H9 (cell line): ENCODE measurements around the gene CFI. TPM values are rescaled to one million over a fixed set of nuclear protein-coding genes. Genes with fewer than 3 reads are reported as not detected.

ENCODE experiments used
- DNase-seq: peaks from one replicate; pipeline ENCODE4 v3.0.0-alpha.2; 2017
- H2AFZ ChIP-seq: one replicate; pipeline ENCODE4 v1.6.1; 2013; ENCODE audit warnings: mild to moderate bottlenecking, low read length, control low read depth, moderate library complexity
- H2AK5ac ChIP-seq: 2 replicates; pipeline ENCODE4 v1.6.1; 2013; ENCODE audit warnings: low read length, control low read depth, mixed read lengths; ENCODE audit not compliant: insufficient read length
- H2BK120ac ChIP-seq: one replicate; pipeline ENCODE4 v1.6.1; 2013; ENCODE audit warnings: low read depth, mild to moderate bottlenecking, low read length, control low read depth, inconsistent platforms; ENCODE audit not compliant: poor library complexity, severe bottlenecking
- H2BK12ac ChIP-seq: 2 replicates; pipeline ENCODE4 v1.6.1; 2013; ENCODE audit warnings: low read length, control low read depth, mixed read lengths, low read depth; ENCODE audit not compliant: insufficient read length
- H2BK15ac ChIP-seq: 2 replicates; pipeline ENCODE4 v1.6.1; 2013; ENCODE audit warnings: low read depth, low read length, control low read depth
- H2BK20ac ChIP-seq: one replicate; pipeline ENCODE4 v1.6.1; 2013; ENCODE audit warnings: low read depth, mild to moderate bottlenecking, low read length, control low read depth, inconsistent platforms; ENCODE audit not compliant: poor library complexity, severe bottlenecking
- H2BK5ac ChIP-seq: 2 replicates; pipeline ENCODE4 v1.6.1; 2013; ENCODE audit warnings: low read length, control low read depth, mixed read lengths; ENCODE audit not compliant: insufficient read length
- H3K14ac ChIP-seq: 2 replicates; pipeline ENCODE4 v1.6.1; 2013; ENCODE audit warnings: low read length, control low read depth; ENCODE audit not compliant: insufficient read depth
- H3K18ac ChIP-seq: 2 replicates; pipeline ENCODE4 v1.6.1; 2013; ENCODE audit warnings: low read depth, mild to moderate bottlenecking, mixed read lengths, low read length, control low read depth; ENCODE audit not compliant: insufficient read length
- H3K23ac ChIP-seq: 2 replicates; pipeline ENCODE4 v1.6.1; 2013; ENCODE audit warnings: low read length, control low read depth, mixed read lengths, low read depth; ENCODE audit not compliant: insufficient read length
- H3K23me2 ChIP-seq: 2 replicates; pipeline ENCODE4 v1.6.1; 2013; ENCODE audit warnings: low read depth, mild to moderate bottlenecking, mixed read lengths, low read length, control low read depth; ENCODE audit not compliant: insufficient read length, poor library complexity, severe bottlenecking
- H3K27ac ChIP-seq: 2 replicates; pipeline ENCODE4 v1.5.1; 2013; ENCODE audit warnings: low read length, control low read depth, mixed read lengths, low read depth; ENCODE audit not compliant: insufficient read length
- H3K27me3 ChIP-seq: 2 replicates; pipeline ENCODE4 v1.6.1; 2013; ENCODE audit warnings: low read length, control low read depth, inconsistent platforms; ENCODE audit not compliant: insufficient read depth
- H3K4ac ChIP-seq: 2 replicates; pipeline ENCODE4 v1.6.1; 2013; ENCODE audit warnings: low read depth, mild to moderate bottlenecking, control low read depth, inconsistent platforms, low read length, moderate library complexity
- H3K4me1 ChIP-seq: 2 replicates; pipeline ENCODE4 v1.6.1; 2013; ENCODE audit warnings: low read length, control low read depth, inconsistent platforms; ENCODE audit not compliant: insufficient read depth
- H3K4me2 ChIP-seq: 2 replicates; pipeline ENCODE4 v1.6.1; 2013; ENCODE audit warnings: low read length, control low read depth, mixed read lengths; ENCODE audit not compliant: insufficient read length, insufficient read depth
- H3K56ac ChIP-seq: 2 replicates; pipeline ENCODE4 v1.6.1; 2013; ENCODE audit warnings: low read depth, mild to moderate bottlenecking, mixed read lengths, low read length, control low read depth; ENCODE audit not compliant: insufficient read length
- H3K79me1 ChIP-seq: 2 replicates; pipeline ENCODE4 v1.6.1; 2013; ENCODE audit warnings: low read depth, mild to moderate bottlenecking, moderate library complexity, low read length, control low read depth, inconsistent platforms; ENCODE audit not compliant: insufficient read depth, poor library complexity, severe bottlenecking
- H3K79me2 ChIP-seq: 2 replicates; pipeline ENCODE4 v1.6.1; 2013; ENCODE audit warnings: low read length, control low read depth, inconsistent platforms; ENCODE audit not compliant: insufficient read depth
- H3K9ac ChIP-seq: 2 replicates; pipeline ENCODE4 v1.6.1; 2013; ENCODE audit warnings: low read length, control low read depth, mixed read lengths; ENCODE audit not compliant: insufficient read length; ENCODE audit errors: extremely low read depth
- H3K9me3 ChIP-seq: one replicate; pipeline ENCODE4 v1.6.1; 2013; ENCODE audit warnings: low read depth, low read length, inconsistent platforms; ENCODE audit not compliant: control insufficient read depth
- H3T11ph ChIP-seq: one replicate; pipeline ENCODE4 v1.6.1; 2013; ENCODE audit warnings: mild to moderate bottlenecking, low read length, control low read depth, inconsistent platforms
- H4K20me1 ChIP-seq: one replicate; pipeline ENCODE4 v1.6.1; 2013; ENCODE audit not compliant: control insufficient read depth, insufficient read length, insufficient read depth
- H4K5ac ChIP-seq: 2 replicates; pipeline ENCODE4 v1.6.1; 2013; ENCODE audit warnings: low read depth, mild to moderate bottlenecking, mixed read lengths, low read length, control low read depth; ENCODE audit not compliant: insufficient read length
- H4K8ac ChIP-seq: replicated peaks from 2 replicates; pipeline ENCODE4 v1.6.1; 2013; ENCODE audit warnings: low read length, control low read depth, mixed read lengths, low read depth; ENCODE audit not compliant: insufficient read length
- H4K91ac ChIP-seq: 2 replicates; pipeline ENCODE4 v1.6.1; 2013; ENCODE audit warnings: low read depth, mild to moderate bottlenecking, moderate library complexity, mixed read lengths, low read length, control low read depth; ENCODE audit not compliant: insufficient read length
- H3K27ac Mint-ChIP-seq, 3 experiments: 2 replicates in 2 of 3; 3 replicates in 1 of 3; pipeline ENCODE4 v1.8.0; 2020 to 2021; ENCODE audit warnings: mixed read lengths in 3 of 3, mild to moderate bottlenecking in 1 of 3, moderate library complexity in 1 of 3
- H3K27me3 Mint-ChIP-seq: 2 replicates; pipeline ENCODE4 v1.8.0; 2021; ENCODE audit warnings: low read depth, mild to moderate bottlenecking, moderate library complexity, mixed read lengths
- H3K36me3 Mint-ChIP-seq, 3 experiments: 2 replicates in 2 of 3; 3 replicates in 1 of 3; pipeline ENCODE4 v1.8.0; 2020 to 2021; ENCODE audit warnings: low read depth in 3 of 3, mixed read lengths in 3 of 3; ENCODE audit not compliant: insufficient read depth in 1 of 3
- H3K4me1 Mint-ChIP-seq, 2 experiments: 2 replicates each; pipeline ENCODE4 v1.8.0; 2020; ENCODE audit warnings: mixed read lengths in 2 of 2
- H3K4me3 Mint-ChIP-seq, 2 experiments: 2 replicates in 1 of 2; 3 replicates in 1 of 2; pipeline ENCODE4 v1.8.0; 2020 to 2021; ENCODE audit warnings: mild to moderate bottlenecking in 2 of 2, mixed read lengths in 2 of 2, moderate library complexity in 1 of 2
- H3K9me3 Mint-ChIP-seq, 2 experiments: 2 replicates in 1 of 2; 3 replicates in 1 of 2; pipeline ENCODE4 v1.8.0; 2020; ENCODE audit warnings: mild to moderate bottlenecking in 2 of 2, mixed read lengths in 2 of 2, moderate library complexity in 1 of 2
- CTCF ChIP-seq: fragments of 200-600 bp; sonication (generic); conservative IDR thresholded peaks from 3 replicates; pipeline ENCODE4 v1.8.0; 2021; ENCODE audit warnings: antibody characterized with exemption, mild to moderate bottlenecking
- WGBS: extraction: QIAGEN DNeasy Blood & Tissue Kit; methylation state at CpG from one replicate; pipeline ENCODE4 v1.1.7; 2013; ENCODE audit warnings: missing lambda C conversion rate, low lambda C conversion rate, mixed read lengths; ENCODE audit not compliant: insufficient read length; ENCODE audit errors: extremely low coverage; 5-methylcytosine and 5-hydroxymethylcytosine counted together
- total RNA-seq: library from RNA; stranded (reverse); gene quantifications from 2 replicates; pipeline ENCODE4 v1.2.1, GENCODE V29; 2021

CFI gene
- total RNA-seq, 1 experiment from 2014 or later = not detected

DNA sequence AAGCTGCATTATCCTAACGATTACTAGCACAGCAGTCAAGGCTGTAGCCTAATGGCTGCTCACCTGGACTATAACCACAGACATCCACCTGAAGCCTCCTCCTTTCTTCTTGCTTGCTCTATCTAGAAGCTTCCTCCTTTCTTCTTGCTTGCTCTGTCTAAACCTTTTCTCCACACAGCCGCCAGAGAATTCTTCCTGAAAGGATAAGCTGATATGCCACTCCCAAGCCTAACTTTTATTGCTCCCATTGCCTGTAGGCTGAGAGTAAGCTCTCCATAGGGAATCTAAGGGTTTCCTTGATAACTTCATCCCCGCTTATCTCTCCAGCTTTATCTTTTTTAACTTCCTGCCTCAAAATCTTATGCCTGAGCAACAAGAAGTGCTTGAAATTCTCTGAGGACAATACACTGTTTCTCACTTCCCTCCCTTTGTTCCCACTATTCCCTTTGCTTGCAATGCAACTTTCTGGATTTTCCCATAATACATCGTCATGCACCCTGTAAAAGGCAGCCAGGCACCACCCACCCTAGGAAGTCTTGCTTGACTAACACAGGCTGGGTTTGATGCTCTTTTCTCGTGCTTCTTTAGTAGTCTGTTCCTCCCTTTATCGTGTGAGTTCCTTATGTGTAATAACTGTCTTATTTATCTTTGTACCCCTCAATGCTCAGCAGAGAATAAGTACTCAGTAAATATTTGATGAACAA is 44.7 kb upstream of the CFI start:
- no peak overlapping the region for H3T11ph ChIP-seq
- H3K56ac ChIP-seq = no peak overlapping the region
- Mint-ChIP-seq H3K27ac (no peak overlapping the region), H3K4me1 (peaks cover 0 to 14% of the 10 kb centered on the region in 2 experiments; a peak in 2 of 4 replicates), H3K36me3 (no peaks in the 10 kb centered on the region), H3K4me3 (no peak overlapping the region), H3K27me3 (peaks cover 1% of the 10 kb centered on the region; the same call in 1 of the 2 replicates), H3K9me3 (no peaks in the 10 kb centered on the region)
- H2BK5ac ChIP-seq = no peak overlapping the region
- no peaks in the 10 kb centered on the region for H3K27me3 ChIP-seq
- no peak overlapping the region for H2BK12ac ChIP-seq
- H2AK5ac ChIP-seq = no peak overlapping the region
- H3K9ac ChIP-seq = no peak overlapping the region
- H3K79me1 ChIP-seq = no peaks in the 10 kb centered on the region
- no peak overlapping the region for H2AFZ ChIP-seq
- no peaks in the 10 kb centered on the region for H3K79me2 ChIP-seq
- no peak overlapping the region for H3K14ac ChIP-seq
- no peaks in the 10 kb centered on the region for H3K9me3 ChIP-seq
- no peak overlapping the region for H3K4ac ChIP-seq
- no peak overlapping the region for H4K91ac ChIP-seq
- DNase-seq = no peak
- no CpG with 5 or more reads among the region's 6 CpGs for WGBS
- H4K20me1 ChIP-seq = no peaks in the 10 kb centered on the region
- no peak overlapping the region for H3K27ac ChIP-seq
- no peak overlapping the region for H2BK120ac ChIP-seq
- no peak overlapping the region for H4K5ac ChIP-seq
- H3K23ac ChIP-seq = no peak overlapping the region
- no peaks in the 10 kb centered on the region for H3K4me1 ChIP-seq
- H2BK20ac ChIP-seq = no peak overlapping the region
- H3K4me2 ChIP-seq = no peak overlapping the region
- no peaks in the 10 kb centered on the region for H3K23me2 ChIP-seq
- TF ChIP-seq CTCF = no peak
- H4K8ac ChIP-seq = no peak overlapping the region
- no peak overlapping the region for H2BK15ac ChIP-seq
- H3K18ac ChIP-seq = no peak overlapping the region
